Epidermal melanocyte (primary cell): ENCODE results near the gene SHISAL1.
"Not testable (repeated sequence)": the region's sequence is repeated elsewhere in the genome, so short reads cannot be mapped to it uniquely, and the experiment has no call there.

Source experiments
- DNase-seq: peaks from one replicate; pipeline ENCODE4 v3.0.0; 2011; ENCODE audit warnings: low spot score; ENCODE audit not compliant: insufficient read length

The SHISAL1 gene

DNA sequence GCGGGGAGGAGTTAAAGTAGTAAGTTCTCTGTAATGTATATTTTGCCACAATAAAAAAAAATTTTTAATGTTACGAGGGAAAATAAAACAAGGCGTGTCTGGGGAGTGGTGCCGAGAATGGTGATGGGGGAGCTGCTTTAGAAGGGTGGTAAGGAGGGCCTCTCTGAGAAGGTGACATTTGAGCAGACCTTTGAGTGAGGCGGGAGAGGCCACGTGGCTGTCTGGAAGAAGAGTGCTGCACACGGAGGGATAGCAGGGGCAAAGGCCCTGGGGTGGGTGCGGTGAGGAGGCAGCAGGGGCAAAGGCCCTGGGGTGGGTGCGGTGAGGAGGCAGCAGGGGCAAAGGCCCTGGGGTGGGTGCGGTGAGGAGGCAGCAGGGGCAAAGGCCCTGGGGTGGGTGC is 10.4 kb downstream of the SHISAL1 start:
- DNase-seq = not testable (repeated sequence)

DNA sequence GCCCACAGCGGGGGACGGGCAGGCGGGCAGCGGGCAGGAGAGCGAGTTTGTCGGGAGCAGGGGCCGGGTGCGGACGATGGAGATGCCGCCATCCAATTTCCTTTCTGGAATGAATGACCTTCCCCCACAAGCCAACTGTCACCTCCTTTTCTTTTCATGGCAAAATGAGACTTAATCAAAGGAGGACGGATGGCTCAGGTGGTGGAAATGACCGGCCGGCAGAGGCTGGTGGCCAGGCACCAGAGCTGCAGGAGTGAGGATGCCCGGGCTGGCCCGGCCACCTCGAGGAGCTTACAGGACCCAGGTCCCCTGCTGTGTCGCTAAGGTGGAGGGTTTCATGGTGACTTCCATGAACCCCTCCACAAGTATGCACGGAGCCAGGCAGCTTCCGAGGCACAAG is 11.7 kb downstream of the SHISAL1 start:
- no peak for DNase-seq

DNA sequence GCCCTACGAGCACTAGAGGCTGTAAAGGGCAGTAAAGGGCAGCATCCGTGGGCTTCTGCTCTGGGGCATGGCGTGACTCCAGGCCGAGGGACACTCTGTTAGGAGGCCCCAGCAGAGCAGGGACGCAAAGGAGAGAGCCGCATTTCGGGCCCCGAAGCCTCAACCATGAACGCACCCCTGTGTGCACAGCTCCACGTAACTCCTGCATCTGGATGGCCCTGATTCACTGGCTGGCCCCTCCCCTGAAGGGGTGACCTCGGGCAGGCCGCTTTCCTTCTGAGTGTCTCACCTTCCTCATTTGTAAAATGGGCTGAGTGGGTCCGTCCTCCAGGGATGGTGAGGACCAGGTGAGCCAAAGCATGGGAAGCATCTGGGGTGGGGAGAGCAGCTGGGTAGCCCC is 13.6 kb downstream of the SHISAL1 start:
- DNase-seq = no peak

DNA sequence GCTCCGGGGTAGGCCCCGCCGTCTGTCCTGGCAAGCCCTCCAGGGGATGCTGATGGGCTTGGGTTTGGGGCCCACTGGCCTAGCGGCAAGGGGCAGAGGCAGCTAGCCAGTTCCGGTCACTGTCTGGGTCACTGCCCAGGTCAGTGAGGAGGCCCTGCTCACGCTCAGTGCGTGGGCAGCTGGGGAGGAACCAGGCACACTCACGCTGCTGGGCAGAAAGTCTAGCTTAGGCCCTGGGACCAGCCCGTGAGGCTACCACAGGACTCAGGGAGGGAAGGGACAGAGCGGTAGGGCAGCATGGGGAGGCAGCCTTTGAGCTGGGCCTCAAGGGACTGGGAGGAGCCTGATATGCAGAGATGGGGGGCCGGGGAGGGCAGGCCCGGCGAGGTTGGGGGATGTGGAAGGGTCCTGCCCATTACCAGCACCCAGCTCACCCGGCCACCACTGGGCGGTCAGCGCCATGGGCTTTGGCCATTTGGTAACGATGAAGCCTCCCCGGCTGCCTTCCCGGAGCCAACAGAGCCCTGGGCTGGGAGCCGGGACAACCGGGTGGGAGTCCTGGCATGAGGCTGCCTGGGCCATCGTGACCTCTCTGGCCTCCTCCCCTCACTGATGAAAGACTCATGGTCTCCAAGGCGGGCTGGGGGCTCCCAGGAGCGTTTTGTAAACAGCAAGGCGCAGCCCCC is 14.2 kb downstream of the SHISAL1 start:
- no peak for DNase-seq

DNA sequence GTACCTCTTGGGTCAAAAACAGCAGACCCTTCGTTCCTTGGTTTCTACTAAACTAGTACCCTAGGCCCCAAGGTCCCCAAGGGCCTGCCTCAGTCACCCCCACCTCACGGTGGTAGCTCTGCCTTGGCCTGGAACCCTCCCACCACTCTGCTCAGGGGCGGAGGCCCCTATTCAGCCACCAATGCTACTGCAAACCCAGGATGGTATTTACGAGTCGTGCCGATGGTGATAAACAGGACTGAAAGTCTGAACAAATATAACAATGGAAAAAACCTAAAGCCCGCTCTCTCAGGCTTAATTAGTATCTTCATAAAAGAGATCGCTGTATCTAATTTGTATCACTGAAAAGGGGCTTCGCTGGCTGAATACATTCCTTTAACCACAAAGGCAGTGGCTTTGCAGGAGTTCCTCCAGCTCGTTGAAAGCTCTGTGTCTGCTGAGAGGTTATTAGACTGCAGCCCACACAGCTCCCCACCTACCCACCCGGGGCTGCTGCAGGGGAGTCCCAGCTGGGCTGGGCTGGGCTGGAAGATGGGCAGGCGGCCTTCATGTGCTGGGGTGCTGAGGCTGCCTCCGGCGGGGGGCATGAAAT is 15.2 kb downstream of the SHISAL1 start:
- no peak for DNase-seq

DNA sequence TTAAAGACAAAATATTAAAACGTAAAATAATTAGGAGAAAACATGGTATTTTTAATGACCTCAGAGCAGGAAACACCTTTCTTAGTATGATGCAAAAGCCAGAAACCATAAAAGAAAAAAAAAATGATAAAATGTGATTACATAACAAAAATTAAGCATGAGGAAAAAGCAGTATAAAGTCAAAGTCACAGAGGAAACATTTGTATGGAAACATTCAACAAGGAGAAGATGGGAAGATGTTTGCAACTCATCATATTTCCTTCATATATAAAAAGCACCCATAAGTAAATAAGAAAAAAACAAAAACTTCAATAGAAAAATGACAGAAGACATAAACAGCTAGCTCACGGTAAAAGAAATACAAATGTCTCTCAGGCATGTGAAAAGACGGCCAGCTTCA is 17.3 kb downstream of the SHISAL1 start:
- DNase-seq = no peak

DNA sequence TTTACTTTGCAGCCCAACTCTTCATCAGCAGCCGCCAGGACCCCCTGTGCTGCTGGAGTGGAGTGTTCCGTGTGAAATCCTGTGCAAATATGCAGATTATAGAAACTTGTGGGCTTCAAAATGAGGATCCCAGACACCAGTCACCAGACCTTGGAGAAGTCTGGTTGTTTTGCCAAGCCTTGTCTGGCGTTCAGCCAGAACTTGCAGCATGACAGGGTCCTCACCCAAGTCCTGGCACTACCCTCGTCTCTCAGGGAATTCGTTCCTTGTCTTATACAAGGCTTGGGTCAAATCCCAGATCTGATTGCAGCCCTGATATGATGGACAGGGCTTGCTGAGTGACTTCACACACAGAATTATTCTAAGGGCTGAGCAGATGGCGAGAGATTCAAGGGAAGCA is 18.9 kb downstream of the SHISAL1 start:
- DNase-seq = no peak

DNA sequence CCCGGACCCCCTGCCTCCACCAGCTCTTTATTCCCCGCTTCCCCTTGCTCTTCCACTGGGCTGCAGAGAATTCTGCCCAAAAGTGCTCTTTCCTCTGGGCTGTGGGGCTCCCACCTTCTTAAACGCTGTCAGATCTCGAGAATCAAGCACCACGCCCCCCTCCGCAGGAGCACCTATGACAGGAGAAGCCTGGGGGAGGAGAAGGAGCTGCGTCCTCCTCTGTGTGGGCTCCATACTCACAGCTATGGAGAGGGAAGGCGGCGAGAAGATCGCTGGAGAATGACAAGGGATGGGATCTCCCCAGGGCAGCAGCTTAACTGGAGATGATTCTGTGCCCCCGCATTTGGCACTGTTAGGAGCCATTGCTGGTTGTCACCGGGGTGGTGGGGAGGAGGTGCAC is 19.7 kb downstream of the SHISAL1 start:
- no peak for DNase-seq

DNA sequence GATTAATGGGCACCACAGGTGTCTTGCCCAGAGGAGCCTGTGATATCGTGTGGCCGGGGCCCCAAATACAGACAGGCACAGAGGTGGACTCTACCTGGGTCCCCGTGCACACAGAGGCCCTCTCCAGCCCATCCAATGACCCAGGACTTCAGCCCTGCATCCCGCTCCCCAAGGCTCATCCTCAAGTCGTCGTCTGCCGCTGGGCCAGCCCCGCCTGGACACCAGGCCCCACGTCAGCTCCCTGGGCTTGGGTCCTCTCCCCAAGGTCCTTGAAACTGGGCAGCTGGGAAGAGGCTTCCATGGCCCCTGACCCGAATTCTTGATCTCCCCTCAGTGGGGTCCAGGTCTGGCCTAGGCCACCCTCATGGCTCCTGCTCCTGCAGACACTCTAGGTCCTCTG is 20.2 kb downstream of the SHISAL1 start:
- no peak for DNase-seq

DNA sequence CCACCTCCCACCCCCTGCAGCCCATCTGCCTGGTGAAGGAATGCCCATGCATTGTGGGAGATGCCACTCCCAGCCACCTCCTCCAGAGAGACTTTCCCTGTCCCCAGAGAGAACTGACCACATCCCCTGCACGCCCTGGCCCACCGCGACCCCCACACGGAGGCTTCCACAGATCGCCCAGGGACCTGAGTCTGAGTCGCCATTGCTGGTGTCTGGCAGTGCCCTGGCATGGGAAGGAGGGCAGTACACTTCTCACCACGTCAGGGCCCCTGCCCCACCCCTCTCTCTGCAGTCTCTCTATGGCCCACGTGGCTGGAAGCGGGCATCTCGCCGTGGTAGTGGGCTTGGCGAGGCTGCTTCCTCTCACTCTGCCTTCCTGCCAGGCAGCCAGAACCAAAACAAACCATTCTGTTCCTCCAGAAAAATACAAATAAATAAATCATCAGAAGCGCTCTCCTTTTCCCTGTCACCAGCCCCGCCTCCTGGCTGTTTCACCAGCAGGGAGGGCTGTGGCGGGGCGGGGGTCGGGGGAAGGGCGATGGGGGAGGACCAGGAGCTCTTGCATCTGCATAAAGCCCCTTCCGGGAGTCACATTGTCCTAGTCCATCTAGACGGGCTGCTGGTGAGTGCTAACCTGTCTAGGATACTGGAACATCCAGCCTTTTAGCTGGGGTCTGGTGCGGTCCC is 20.9 kb downstream of the SHISAL1 start:
- DNase-seq = no peak

DNA sequence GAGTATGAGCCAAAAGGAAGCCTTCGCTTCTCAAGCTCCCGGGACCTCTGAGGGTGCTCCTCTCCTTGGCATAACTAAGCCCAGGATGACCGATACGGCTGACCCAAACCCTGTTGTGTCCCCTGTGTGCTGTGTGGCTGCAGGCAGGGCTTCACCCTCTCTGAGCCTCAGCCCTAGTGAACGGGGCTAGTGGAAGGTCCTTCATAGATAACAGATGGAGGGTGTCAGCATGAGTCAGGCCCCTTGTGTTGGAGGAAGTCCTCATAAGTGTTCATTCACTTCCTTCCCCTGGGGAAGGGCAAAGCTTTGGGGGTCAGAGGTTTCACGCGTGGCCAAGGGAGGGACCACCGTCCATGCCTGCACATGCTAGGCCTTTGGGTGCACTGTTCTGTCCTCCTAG is 21.5 kb downstream of the SHISAL1 start:
- no peak for DNase-seq

DNA sequence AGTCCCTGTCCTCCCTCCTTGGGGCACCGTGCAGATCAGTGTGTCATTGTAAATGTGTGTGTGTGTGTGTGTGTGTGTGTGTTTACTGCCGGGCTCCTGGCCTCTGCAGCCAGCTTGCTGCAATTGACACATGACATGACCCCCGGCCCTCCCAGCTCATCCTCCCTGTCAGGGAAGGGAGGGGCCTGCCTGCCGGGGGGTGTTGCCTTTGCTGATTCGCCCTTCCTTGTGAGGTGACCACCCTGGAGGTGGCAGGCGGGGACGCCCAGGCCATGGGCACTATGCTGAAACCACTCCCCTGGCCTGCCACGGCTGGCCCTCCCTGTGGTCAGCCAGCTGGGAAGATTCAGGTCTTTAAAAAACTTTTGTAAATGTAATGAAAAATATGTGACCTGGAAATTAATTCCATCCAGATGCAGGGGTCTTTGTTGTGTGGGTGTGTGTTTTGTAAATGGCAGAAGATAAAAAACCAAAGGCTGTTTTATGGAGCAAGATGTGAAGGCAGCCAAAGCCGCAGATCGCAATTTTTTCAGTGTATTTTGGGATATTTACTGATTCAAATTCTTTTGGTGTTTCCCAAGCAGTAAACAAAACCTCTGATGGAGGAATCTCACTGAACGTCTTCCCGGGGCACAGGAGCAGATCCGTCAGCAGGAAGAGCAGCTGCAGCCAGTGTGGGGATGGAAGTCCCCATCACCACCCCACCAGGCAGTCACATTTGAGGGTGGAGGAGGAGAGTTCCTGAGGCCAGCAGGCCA is 23.2 kb downstream of the SHISAL1 start:
- no peak for DNase-seq

DNA sequence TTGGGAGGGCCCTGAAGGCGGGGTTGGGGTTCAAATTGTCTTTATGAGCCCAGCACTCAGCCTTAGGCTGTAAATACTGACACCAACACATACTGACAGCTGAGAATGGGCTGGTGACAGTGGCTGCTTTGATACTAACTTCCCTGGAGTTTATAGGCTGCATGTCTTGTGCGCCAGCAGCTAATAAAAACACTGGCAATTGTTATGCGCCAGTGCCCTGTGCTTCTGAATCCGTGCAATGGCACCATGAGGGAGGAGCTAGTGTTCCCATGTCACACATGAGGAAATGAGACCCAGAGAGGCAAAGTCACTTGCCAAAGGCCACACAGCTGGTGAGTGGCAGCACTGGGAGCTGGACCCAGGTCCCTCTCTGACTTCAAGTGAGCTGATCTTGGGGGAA is 23.8 kb downstream of the SHISAL1 start:
- no peak for DNase-seq

DNA sequence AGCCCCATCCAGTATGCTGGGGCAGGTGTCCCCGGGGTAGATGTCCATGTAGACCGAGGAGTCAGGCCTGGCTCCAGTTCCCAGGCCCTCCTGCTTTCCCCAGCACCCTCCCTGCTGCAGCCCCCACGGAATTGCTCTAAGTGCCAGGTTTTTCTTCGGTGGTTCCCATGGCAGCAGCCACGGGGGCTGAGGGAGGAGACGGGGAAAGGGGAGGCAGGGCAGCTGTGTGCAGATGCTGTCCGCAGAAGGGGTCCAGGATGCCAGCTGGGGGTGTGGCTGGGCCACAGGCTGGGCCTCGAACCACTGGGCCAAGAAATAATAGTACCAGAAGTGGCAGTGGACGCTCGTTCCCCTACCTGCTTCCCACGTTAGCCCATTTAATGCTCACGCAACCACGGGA is 25.0 kb downstream of the SHISAL1 start:
- no peak for DNase-seq

DNA sequence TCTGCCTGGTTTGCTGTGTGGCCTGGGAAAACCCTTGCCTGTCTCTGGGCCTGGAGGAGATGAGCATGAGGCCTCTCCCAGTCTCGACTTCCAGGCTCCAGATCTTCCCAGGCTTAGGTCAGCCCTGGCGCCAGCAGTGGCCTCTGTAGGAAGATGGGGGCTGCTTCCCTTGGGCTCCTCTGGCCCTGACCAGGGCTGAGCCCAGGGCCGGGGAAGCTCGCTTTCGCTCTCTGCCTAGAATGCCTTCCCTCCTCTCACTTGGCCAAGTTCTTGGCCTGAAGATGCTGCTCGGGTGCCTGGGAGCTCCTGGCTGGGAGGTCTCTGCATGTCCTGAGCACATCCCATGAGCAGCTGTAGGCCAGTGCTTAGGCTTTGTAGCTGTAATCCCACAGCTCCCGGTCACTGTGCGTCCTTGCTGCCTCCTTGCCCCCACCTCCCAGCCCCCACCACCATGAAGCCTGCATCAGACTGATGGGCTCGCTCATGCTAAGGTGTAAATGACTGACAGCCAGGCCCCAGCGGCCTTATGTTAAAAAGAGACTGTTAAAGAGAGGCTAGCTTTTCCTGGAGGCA is 25.5 kb downstream of the SHISAL1 start:
- DNase-seq = no peak

DNA sequence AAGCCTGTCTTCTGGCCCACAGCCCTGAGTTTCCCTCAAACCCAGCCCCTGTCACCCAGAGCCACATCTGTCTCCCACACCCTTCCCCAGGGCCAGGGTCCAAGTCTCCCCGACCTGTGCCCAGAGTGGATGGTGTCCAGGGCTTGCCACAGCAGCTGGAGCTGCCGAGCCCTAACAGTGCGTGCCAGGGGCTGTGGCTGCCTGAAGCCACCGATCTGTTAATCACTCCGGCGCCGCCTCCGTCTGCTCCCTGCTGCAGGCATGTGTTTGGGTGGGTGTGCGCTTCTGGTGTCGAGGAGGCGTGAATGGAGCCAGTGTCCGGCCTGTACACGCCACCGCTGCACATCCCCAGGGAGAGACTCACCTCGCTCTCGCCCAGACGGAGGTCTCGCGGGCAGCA is 26.1 kb downstream of the SHISAL1 start:
- DNase-seq = no peak

DNA sequence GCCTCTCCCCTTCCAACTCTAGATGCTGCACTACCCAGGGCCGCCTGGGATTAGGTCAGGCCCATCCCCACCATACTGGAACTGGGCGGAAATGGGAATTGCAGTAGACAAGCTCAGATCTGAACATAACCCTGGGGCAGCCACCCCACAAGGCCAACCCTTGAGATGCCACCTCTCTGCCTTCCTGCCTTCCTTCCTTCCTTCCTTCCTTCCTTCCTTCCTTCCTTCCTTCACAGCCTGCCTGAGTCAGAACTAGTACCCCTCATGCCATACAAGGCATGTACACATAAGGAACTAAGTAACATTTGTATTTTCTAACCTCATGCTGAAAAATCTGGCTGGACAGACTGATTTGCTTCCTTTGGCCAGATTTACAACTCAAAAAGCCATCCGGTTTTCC is 28.0 kb downstream of the SHISAL1 start:
- DNase-seq = no peak

DNA sequence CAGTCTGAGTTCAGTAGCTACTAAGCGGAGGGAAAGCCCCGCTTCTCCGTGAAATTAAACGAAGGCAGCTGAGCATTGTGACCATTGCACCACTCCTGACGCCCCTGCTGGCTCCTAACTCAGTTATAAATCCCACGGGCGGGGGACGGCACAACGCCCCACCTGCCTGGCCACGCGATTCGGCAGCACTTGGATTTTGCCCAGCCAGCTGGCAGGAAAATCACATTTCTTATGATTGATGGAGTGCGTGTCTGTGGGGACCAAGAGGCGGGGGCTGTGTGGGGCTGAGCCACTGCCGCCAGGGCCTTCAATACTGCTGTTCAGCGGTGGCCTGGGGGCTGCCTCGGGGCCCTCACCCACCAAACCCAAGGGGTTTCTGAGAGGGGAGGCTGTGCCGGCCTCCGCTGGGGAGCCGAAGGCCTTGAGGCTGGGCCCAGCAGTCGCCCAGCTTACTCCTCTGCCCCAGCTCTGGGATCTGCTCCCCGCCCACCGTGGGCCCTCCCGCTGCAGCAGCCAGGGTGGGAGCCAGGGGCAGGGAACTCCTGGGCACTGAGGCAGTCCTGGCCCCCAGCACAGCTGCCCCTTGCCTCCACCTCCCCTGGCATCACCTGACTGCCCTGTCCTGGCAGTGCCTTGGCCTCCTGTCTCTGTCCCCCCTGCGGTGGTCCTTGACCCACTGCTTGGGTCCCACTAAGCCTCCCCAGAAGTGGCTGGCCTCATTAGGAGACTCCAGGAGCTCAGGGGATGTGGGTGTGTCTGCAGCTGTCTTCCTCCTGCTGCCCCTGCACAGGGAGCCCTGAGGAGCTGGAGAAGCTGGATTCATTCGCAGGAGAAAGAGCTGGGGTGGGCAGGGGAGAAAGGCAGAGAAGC is 30.7 kb downstream of the SHISAL1 start:
- DNase-seq = no peak

DNA sequence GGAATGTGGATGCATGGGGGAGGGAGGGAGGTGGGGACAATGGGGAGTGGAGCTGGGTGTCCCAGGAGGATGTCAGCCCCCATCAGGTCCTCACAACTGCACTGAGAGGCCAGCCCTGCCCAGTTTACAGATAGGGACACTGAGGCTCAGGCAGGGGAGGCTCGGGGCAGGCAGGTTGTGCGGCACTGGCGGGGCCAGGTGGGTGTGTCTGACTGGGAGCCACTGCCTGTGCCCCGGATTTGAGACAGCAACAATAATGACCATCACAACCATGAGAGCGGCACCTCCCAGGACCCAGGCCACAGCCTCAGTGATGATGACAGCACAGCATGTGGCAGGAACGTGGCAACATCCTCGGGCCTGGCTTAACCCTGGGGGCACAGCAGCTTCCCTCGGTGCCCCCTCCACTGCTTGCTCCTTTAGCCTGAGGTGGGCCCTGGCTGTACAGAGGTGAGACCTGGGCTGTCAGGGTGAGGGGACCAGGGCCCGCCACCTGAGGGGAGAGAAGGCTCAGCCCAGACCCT is 32.0 kb downstream of the SHISAL1 start:
- no peak for DNase-seq

DNA sequence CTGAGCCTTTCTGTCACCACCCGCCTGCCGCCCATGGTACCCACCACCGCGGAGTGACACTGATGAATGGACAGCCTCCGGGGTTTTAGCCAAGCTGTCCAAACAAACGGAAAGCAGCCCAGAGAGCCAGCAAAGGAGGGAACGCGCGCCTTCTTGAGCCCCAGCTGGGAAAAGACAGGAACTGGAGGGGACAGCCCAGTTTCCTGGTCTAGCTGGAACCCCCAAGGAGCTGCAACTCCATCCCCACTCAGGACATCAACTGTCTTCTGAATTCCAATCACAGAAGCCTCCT is 33.7 kb downstream of the SHISAL1 start:
- DNase-seq = no peak
